ENCODE results near the gene MPI.

MPI gene, protein sequence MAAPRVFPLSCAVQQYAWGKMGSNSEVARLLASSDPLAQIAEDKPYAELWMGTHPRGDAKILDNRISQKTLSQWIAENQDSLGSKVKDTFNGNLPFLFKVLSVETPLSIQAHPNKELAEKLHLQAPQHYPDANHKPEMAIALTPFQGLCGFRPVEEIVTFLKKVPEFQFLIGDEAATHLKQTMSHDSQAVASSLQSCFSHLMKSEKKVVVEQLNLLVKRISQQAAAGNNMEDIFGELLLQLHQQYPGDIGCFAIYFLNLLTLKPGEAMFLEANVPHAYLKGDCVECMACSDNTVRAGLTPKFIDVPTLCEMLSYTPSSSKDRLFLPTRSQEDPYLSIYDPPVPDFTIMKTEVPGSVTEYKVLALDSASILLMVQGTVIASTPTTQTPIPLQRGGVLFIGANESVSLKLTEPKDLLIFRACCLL

DNA sequence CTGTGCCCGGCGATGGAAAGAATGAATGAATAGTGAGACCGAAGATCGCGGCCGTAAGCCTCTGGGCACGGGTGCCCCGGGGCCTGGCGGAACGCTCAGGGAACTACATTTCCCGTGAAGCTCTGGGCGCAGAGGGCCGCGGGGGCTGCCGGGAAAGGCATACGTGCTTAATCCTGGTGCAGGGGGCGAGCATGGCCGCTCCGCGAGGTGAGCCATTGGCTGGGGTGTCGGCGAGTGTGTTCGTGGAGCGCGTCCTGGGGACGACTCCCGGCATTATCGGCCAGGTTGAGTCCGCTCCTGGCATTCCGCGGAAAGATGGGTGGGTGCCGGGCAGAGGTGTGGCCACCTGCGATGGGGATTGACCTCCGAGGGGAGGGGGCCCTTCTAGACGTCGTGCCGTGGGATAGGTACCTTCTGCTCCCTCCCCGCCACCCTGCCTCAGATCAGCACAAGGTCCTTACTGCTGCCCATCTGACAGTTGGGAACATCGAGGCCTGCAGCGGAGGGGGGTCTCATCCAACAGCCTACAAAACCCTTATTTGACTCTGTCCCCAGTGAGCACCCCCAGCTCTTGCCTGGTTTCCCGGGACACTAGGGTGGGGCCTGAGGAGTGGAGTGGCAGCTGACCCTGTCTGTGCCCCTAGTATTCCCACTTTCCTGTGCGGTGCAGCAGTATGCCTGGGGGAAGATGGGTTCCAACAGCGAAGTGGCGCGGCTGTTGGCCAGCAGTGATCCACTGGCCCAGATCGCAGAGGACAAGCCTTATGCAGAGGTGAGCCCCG, at the start of gene MPI:
MPI (plus strand) TSS at position 160 of the 782 bp plus-strand sequence; CDS start at position 192, 32 bp downstream.
- DNase-seq (ENCODE audit: insufficient read length, low spot score) (peak; percentile 86), FAIRE-seq (no peak)
- TF ChIP-seq POLR2A (IDR thresholded peaks at IDR 0.05; ENCODE audit: low read depth, low read length) = peak; percentile 93

DNA sequence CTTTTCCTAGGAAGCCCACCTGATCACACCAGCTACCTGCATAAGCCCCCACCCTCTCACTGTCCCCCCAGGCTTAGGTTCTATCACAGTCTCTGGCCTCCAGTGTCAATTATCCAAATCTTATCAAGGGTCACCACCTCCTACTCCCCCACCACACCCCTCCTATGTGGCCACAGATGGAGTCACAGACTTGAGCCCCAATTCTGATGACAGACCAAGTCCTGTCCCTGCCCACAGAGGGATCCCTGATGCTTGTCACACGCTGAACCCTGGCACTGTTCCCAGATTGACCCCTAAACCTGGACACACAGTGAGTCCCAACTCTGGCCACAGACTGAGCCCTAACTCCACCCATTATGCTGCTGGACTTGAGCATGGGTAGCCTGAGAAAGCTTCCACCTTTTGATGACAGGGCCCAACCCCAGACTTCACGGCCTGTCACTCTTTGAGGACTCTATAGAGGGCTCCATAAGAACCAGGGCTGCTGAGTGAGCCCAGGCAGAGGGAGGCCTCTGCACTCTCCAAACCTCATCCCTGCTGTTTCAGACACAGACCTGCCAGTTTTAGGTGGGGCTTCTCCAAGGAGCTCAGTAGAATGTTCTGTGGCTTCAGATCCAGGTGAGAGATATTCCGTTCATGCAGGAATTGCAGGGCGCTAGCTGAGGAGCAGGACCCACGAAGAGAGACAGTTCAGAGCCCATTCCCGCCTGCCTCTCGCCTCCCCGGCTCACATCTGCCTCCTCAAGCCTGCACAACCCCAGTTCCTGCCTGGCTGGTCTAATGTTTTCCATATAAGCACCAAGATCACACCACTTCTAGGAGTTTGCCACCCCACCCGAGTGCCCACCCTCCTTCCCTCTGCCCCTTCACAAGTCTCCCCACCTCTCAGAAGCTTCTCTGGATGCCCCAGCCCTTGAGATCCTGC, 48.7 kb upstream of the MPI start:
- FAIRE-seq (no peak), DNase-seq (ENCODE audit: insufficient read length, low spot score) (no peak)
- no peak for TF ChIP-seq POLR2A (IDR thresholded peaks at IDR 0.05; ENCODE audit: low read depth, low read length)

DNA sequence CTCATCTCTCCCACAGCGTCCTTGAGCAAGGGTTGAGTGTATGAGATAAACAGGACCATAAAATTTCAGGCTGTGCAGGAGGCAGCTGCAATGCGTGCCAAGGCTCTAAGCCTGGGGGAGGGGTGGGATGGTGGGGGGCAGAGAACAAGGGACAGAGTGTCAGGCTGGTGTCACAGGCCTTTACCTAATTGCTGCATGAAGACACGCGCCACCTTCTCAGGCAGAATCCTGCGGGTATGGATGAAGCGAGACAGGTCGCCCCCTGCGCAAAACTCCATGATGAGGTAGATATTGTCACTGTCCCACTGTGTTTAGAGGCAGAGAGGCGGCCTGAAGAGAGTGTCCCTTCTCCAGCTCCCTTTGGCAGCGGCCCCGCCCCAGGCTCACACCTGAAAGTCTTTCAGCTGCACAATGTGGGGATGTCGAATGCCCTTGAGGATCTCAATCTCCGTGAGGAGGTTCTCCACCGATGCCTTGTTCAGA, 47.9 kb upstream of the MPI start:
- no peak for TF ChIP-seq POLR2A (IDR thresholded peaks at IDR 0.05; ENCODE audit: low read depth, low read length)
- FAIRE-seq (no peak), DNase-seq (ENCODE audit: insufficient read length, low spot score) (no peak)

DNA sequence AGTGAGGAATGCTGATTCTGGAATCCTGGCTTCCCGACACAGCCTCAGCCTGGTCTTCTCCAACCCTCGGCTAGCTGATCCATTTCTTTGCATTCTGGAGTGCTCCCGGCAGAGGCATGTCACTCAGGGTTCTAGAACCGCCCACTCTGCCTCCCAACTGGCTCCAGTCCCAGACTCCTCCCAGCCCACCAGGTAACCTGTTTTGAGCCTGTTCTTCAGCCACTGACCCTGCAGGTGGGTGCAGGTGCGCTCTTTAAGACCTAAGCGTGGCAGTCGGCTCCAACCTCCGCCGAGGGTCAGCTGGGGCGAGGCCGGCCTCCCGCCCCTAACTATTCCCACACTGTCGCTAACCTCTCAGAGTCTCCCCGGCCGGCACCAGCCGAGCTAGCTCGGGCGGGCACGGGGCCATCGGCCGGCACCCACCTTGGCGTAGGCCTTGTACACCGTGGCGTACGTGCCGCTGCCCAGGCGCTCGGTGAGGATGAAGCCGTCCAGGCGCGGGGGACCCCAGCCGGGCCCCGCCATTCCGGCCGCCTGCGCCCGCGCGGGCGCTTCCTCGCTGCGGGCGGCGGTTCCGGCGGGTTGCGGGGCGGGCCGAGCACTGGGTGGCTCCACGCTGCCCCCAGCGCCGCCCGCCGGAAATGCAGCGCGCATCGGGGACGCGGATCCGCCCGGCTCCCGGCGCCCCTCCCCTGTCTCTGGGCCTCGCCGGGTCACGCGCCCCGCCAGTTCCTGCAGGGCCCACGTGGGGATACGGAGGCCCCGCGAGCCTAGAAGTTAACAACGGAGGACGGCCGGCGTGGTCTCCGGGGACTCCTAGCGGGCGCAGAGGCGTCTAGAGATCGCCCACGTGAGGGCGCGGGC, 47.0 kb upstream of the MPI start, which contains the start of gene ULK3:
ULK3 (minus strand) TSS at position 576 of the 864 bp plus-strand sequence; CDS start at position 525, 51 bp downstream.
- peak; percentile 52 for TF ChIP-seq POLR2A (IDR thresholded peaks at IDR 0.05; ENCODE audit: low read depth, low read length)
- peak; percentile 82 for DNase-seq (ENCODE audit: insufficient read length, low spot score)
- FAIRE-seq = no peak

DNA sequence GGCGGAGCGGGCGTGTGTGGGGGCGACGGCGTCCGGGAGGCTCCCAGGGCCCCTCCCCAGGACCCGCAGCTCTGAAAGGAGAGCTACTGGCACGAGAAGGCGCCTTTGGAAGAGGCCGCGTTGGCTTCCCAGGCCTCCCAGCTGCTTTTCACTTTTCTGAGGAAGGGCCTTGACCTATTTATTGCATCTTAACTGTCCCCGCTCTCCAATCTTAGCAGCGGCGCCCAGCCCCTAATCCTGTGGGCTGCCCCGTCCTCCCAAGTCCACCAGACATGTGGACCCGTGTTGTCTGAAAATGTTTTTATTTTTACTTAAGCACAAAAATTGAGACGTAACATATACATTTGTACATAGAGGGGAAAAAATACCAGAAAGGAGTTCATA, 46.4 kb upstream of the MPI start:
- FAIRE-seq (no peak), DNase-seq (ENCODE audit: insufficient read length, low spot score) (no peak)
- no peak for TF ChIP-seq POLR2A (IDR thresholded peaks at IDR 0.05; ENCODE audit: low read depth, low read length)

DNA sequence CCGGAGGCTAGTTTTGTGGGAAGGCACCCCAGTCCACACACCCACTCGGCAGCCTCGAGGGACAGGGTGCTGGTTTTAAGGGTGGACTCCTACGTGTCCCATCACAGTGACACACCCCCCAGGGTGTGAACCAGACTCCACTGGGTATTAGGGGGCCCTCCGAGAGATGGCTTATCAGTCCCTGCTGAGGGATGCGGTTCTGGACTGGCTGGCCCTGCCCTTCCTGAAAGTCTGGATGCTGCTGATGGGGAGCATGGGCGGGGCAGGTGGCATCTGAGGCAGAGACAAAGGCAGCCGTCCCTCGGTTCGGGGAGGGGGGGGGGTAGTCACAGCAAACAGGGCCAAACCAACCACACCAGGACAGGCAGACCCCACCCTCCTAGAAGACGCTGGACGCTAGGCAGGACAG, 45.9 kb upstream of the MPI start:
- no peak for TF ChIP-seq POLR2A (IDR thresholded peaks at IDR 0.05; ENCODE audit: low read depth, low read length)
- FAIRE-seq (no peak), DNase-seq (ENCODE audit: insufficient read length, low spot score) (no peak)

DNA sequence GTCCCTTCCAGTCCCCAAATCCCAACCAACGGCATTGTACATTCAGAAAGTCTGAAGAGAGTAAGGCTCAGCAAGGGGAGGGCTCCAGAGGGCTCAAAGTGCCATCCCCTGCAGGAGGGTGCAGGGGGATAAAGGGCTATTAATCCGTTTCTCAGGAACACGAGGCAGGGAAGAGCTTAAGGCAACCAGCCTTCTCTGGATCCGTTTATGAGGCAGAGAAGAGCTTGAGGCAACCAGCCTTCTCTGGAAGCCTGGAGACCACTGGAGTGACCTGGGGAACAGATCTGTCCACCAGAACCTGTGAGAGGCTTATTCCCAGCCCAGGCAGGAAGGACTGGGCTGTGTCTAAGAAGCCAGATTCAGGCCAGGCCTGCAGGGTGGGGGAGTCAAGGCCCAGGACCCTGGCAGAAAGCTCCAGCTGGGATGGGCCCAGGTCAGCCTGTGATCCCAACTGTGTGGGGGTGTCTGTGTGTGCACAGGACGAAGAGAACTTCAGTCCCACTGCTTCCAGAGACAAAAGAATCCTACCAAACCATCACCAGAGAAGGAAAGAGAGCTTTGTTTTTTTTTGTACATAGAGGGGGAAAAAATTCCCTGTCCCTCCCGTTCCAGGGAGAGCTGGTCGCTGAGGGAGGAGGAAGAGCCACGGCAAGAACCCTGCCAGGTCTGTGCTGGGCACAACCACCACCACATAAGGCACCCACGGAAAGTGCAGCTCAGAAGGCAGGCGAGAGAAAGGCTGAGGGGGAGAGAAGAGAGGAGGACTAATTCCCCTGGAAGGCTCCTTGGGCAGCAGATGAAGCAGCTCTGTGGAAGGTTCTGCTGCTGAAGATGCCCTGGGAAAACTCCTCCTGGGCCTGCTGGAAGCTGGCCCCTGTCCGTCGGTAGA, 45.3 kb upstream of the MPI start:
- DNase-seq (ENCODE audit: insufficient read length, low spot score) = no peak
- FAIRE-seq = no peak
- TF ChIP-seq POLR2A (IDR thresholded peaks at IDR 0.05; ENCODE audit: low read depth, low read length) = no peak

DNA sequence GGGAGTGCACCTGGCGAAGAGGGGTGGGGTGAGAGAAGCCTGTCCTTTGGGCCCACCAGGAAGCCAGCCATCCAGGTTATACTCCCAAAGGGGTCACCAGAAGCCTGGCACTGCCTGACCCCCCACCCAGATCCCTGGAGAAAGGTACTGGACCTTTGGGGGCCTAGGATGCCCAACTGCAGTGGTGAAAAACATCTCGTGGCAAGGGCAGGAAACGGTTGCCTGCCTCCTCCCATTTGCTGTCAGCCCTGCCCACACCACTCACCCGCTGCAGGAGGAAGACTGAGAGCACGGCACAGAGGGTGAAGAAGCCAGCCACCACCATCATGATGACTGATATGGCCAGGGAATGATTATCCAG, 44.7 kb upstream of the MPI start:
- TF ChIP-seq POLR2A (IDR thresholded peaks at IDR 0.05; ENCODE audit: low read depth, low read length) = no peak
- FAIRE-seq = no peak

DNA sequence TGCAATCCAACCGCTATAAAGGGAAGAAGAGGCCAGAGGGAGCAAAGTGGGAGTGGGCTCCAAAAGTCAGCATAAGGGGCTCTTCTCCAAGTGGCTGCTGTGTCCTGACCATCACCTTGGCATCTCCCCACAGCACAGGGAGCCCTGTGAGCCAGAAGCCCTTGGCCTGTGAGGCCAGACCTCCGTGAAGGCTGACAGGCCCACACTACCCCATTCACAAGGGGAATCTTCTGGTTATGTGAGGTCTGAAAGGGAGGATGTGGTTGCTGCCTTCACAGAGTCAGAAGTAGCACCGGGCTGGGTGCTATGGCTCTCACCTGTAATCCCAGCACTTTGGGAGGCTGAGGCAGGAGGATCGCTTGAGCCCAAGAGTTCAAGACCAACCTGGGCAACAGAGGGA, 44.3 kb upstream of the MPI start:
- DNase-seq (ENCODE audit: insufficient read length, low spot score) = no peak
- TF ChIP-seq POLR2A (IDR thresholded peaks at IDR 0.05; ENCODE audit: low read depth, low read length) = no peak
- FAIRE-seq = no peak

More for the DNA sequence above, 44.7 kb upstream of the MPI start:
- DNase-seq (ENCODE audit: insufficient read length, low spot score) = no peak

DNA sequence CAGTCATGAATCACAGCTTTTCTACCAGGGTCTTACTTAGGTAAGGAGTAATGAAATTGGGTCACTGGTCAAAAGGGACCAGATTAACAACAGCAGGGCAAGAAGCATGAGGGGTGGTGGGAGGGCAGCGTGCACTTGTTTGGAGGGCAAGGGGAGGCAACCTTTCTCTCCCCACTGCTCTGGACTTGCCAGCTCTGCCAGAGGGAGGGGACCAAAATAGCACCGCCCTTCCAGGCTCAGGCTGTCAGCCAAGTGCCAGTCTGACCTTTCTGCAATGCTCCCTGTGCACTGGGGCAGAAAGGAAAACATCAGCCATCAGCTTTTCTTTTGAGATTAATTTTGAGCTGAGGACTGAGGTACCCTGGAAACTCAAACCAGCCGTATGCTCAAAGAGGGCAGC, 42.4 kb upstream of the MPI start:
- no peak for TF ChIP-seq POLR2A (IDR thresholded peaks at IDR 0.05; ENCODE audit: low read depth, low read length)
- no peak for DNase-seq (ENCODE audit: insufficient read length, low spot score)
- FAIRE-seq = no peak

DNA sequence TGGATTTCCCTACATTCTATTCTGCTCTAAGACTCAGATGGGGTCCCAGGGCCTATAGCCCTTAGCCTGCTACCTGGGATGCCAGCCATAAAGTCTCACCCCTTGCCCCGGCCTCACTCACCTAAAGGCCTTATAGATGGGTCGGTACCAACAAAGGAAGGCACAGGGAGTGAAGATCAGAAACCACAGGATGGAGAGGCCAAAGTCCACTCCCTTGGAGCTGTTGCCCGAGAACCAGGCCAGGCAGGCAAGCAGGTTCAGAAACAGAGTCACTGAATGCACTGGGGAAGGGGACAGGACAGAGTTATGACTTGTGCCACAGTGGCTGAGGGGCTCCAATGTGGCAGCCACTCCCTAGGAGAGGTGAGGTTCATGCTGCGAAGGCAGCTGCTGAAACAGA, 39.4 kb upstream of the MPI start:
- TF ChIP-seq POLR2A (IDR thresholded peaks at IDR 0.05; ENCODE audit: low read depth, low read length) = no peak
- DNase-seq (ENCODE audit: insufficient read length, low spot score) (no peak), FAIRE-seq (no peak)

DNA sequence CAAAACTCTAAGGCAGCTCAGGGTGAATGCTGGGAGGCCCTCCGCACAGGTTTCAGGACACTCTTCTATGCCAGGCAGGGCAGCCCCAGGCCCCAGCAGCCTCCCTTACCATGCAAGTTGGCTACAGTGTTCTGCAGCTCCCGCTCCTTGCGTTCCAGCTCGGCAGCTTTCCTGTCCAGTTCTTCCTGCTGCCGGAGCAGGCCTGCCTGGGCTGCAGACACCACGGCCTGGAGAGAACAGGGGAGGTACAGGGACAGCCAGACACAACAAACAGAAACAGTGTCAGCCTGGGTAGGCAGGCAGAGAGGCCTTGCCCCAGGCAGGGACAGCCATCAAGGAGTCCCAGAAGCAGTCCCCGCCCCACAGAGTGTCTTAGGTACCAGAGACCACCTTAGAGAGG, 37.9 kb upstream of the MPI start:
- no peak for FAIRE-seq

More for the DNA sequence above, 37.9 kb upstream of the MPI start:
- TF ChIP-seq POLR2A (IDR thresholded peaks at IDR 0.05; ENCODE audit: low read depth, low read length) = no peak
- DNase-seq (ENCODE audit: insufficient read length, low spot score) = no peak

Data from H54 (cell line).